IMR-90 (cell line): ENCODE measurements around the gene CBY1. TPM values are rescaled to one million over a fixed set of nuclear protein-coding genes. Genes with fewer than 3 reads are reported as not detected.

Experiments
- ATAC-seq: fragments of 200-7000 bp; cut with Tn5 transposase; 2 replicates; pipeline ENCODE4 v1.9.1; 2020; ENCODE audit warnings: low read depth, mild to moderate bottlenecking, moderate library complexity
- BruUV-seq: library from RNA; stranded (reverse); fragments of 400-500 nt; replicated peaks from 2 replicates; lab custom pipeline; 2021; lab: Mats Ljungman, UMichigan
- CTCF ChIA-PET: fragments of 300-600 bp; formaldehyde crosslinking; extraction: SDS; loops from one replicate; lab custom pipeline; 2021; ENCODE audit warnings: antibody characterized with exemption; lab: Yijun Ruan, JAX
- POLR2A ChIA-PET: fragments of 300-600 bp; sonication (Branson Sonifier 250); formaldehyde crosslinking; loops from one replicate; lab custom pipeline; 2022; ENCODE audit warnings: antibody characterized with exemption; ENCODE audit not compliant: unreplicated experiment; lab: Charles Lee
- DNase-seq: peaks from one replicate; pipeline ENCODE4 v3.0.0; 2013
- H2AFZ ChIP-seq: replicated peaks from 2 replicates; pipeline ENCODE3; 2013; ENCODE audit warnings: low read length, mild to moderate bottlenecking; ENCODE audit not compliant: poor library complexity
- H2AK5ac ChIP-seq: 2 replicates; pipeline ENCODE4 v1.6.1; 2013; ENCODE audit warnings: low read depth, low read length, inconsistent platforms
- H2AK9ac ChIP-seq: replicated peaks from 2 replicates; pipeline ENCODE3; 2013; ENCODE audit warnings: mild to moderate bottlenecking, low read depth, low read length, moderate library complexity; ENCODE audit not compliant: poor library complexity
- H2BK120ac ChIP-seq: 2 replicates; pipeline ENCODE4 v1.6.1; 2013; ENCODE audit warnings: low read depth, low read length, inconsistent platforms
- H2BK15ac ChIP-seq: 3 replicates; pipeline ENCODE4 v1.6.1; 2013; ENCODE audit warnings: low read depth, low read length, inconsistent platforms
- H2BK20ac ChIP-seq: 2 replicates; pipeline ENCODE4 v1.6.1; 2013; ENCODE audit warnings: low read depth, mild to moderate bottlenecking, inconsistent platforms, low read length, moderate library complexity
- H2BK5ac ChIP-seq: 2 replicates; pipeline ENCODE4 v1.6.1; 2013; ENCODE audit warnings: mild to moderate bottlenecking, low read depth, low read length, inconsistent platforms; ENCODE audit not compliant: poor library complexity, severe bottlenecking
- H3K14ac ChIP-seq: replicated peaks from 2 replicates; pipeline ENCODE4 v1.6.1; 2013; ENCODE audit warnings: low read depth, low read length, inconsistent platforms
- H3K18ac ChIP-seq: 2 replicates; pipeline ENCODE4 v1.6.1; 2013; ENCODE audit warnings: low read depth, low read length, control low read depth
- H3K23ac ChIP-seq: 2 replicates; pipeline ENCODE4 v1.6.1; 2013; ENCODE audit warnings: low read depth, low read length, inconsistent platforms
- H3K27ac ChIP-seq: 2 replicates; pipeline ENCODE4 v1.5.1; 2013; ENCODE audit warnings: mild to moderate bottlenecking, control low read depth, low read length; ENCODE audit not compliant: insufficient read depth
- H3K27me3 ChIP-seq: 2 replicates; pipeline ENCODE4 v1.6.1; 2013; ENCODE audit warnings: low read length; ENCODE audit not compliant: control insufficient read depth, insufficient read depth
- H3K36me3 ChIP-seq: 2 replicates; pipeline ENCODE4 v1.6.1; 2013; ENCODE audit warnings: low read length, mixed read lengths; ENCODE audit not compliant: control insufficient read depth, insufficient read depth
- H3K4ac ChIP-seq: 2 replicates; pipeline ENCODE4 v1.6.1; 2013; ENCODE audit warnings: low read depth, low read length, inconsistent platforms
- H3K4me1 ChIP-seq: 2 replicates; pipeline ENCODE4 v1.6.1; 2013; ENCODE audit warnings: low read length, mixed read lengths; ENCODE audit not compliant: control insufficient read depth, insufficient read depth
- H3K4me2 ChIP-seq: 2 replicates; pipeline ENCODE4 v1.6.1; 2013; ENCODE audit warnings: low read depth, mild to moderate bottlenecking, control low read depth, low read length, moderate library complexity
- H3K4me3 ChIP-seq: 2 replicates; pipeline ENCODE4 v1.5.1; 2013; ENCODE audit warnings: low read depth, mild to moderate bottlenecking, control low read depth, low read length, moderate library complexity; ENCODE audit not compliant: insufficient read depth
- H3K56ac ChIP-seq: 2 replicates; pipeline ENCODE4 v1.6.1; 2013; ENCODE audit warnings: low read length, inconsistent platforms; ENCODE audit not compliant: insufficient read depth; ENCODE audit errors: extremely low read depth
- H3K79me1 ChIP-seq, 2 experiments: 2 replicates each; pipeline ENCODE4 v1.6.1; 2013; ENCODE audit warnings: low read length in 2 of 2, inconsistent platforms in 1 of 2, low read depth in 1 of 2
- H3K9ac ChIP-seq: 2 replicates; pipeline ENCODE4 v1.6.1; 2013; ENCODE audit warnings: low read depth, low read length, control low read depth
- H3K9me1 ChIP-seq: 2 replicates; pipeline ENCODE4 v1.6.1; 2013; ENCODE audit warnings: low read length, inconsistent platforms; ENCODE audit not compliant: insufficient read depth
- H3K9me3 ChIP-seq: 2 replicates; pipeline ENCODE4 v1.6.1; 2013; ENCODE audit warnings: low read length; ENCODE audit not compliant: control insufficient read depth, insufficient read depth
- H4K20me1 ChIP-seq: 2 replicates; pipeline ENCODE4 v1.6.1; 2013; ENCODE audit warnings: low read length, inconsistent platforms; ENCODE audit not compliant: insufficient read depth
- H4K5ac ChIP-seq: 2 replicates; pipeline ENCODE4 v1.6.1; 2013; ENCODE audit warnings: mild to moderate bottlenecking, low read depth, low read length, control low read depth
- H4K8ac ChIP-seq, 2 experiments: 2 replicates each; pipeline ENCODE4 v1.6.1; 2013; ENCODE audit warnings: low read depth in 2 of 2, low read length in 2 of 2, control low read depth in 1 of 2, inconsistent platforms in 1 of 2
- H4K91ac ChIP-seq: 2 replicates; pipeline ENCODE4 v1.6.1; 2013; ENCODE audit warnings: low read depth, low read length, inconsistent platforms; ENCODE audit not compliant: insufficient read depth
- CTCF ChIP-seq: conservative IDR thresholded peaks from 2 replicates; pipeline ENCODE4 v1.5.1; 2012; ENCODE audit warnings: mild to moderate bottlenecking, low read depth, low read length, improper control_type of control experiment
- MAFK ChIP-seq: IDR thresholded peaks from 2 replicates; pipeline ENCODE4 v1.6.1; 2012; ENCODE audit warnings: low read depth, low read length, improper control_type of control experiment
- MAZ ChIP-seq: IDR thresholded peaks from 2 replicates; pipeline ENCODE4 v1.6.1; 2012; ENCODE audit warnings: low read depth, mild to moderate bottlenecking, low read length, improper control_type of control experiment, moderate library complexity, borderline replicate concordance
- MXI1 ChIP-seq: IDR thresholded peaks from 2 replicates; pipeline ENCODE4 v1.6.1; 2012; ENCODE audit warnings: low read depth, mild to moderate bottlenecking, low read length, moderate library complexity, borderline replicate concordance
- POLR2A ChIP-seq: IDR thresholded peaks from 2 replicates; pipeline ENCODE4 v1.6.1; 2012; ENCODE audit warnings: mild to moderate bottlenecking, low read depth, low read length
- RCOR1 ChIP-seq: IDR thresholded peaks from 2 replicates; pipeline ENCODE4 v1.6.1; 2012; ENCODE audit warnings: mild to moderate bottlenecking, low read length, improper control_type of control experiment; ENCODE audit not compliant: insufficient replicate concordance
- RFX5 ChIP-seq: IDR thresholded peaks from 2 replicates; pipeline ENCODE4 v1.8.0; 2012; ENCODE audit warnings: low read depth, mild to moderate bottlenecking, low read length, moderate library complexity
- SMC3 ChIP-seq: fragments of 150-350 bp; IDR thresholded peaks from 2 replicates; pipeline ENCODE4 v1.6.1; 2016; ENCODE audit warnings: low read depth, mild to moderate bottlenecking, antibody characterized with exemption, low read length, moderate library complexity
- USF2 ChIP-seq: fragments of 150-350 bp; IDR thresholded peaks from 2 replicates; pipeline ENCODE4 v1.6.1; 2017; ENCODE audit warnings: mild to moderate bottlenecking, antibody characterized with exemption, low read length, low read depth
- WGBS, 2 experiments: methylation state at CpG; one replicate each; pipeline versions ENCODE4 v1.1.5 to v1.1.7; 2013; ENCODE audit warnings: missing lambda C conversion rate in 2 of 2; ENCODE audit not compliant: insufficient read length in 1 of 2; ENCODE audit errors: extremely low coverage in 2 of 2; 5-methylcytosine and 5-hydroxymethylcytosine counted together
- dilution Hi-C: fragments of 300-500 bp; cut with HindIII; formaldehyde crosslinking; loops from one replicate; pipeline ENCODE4 v1.14.3; 2018; ENCODE audit warnings: low sequenced_read_pairs; ENCODE audit not compliant: unreplicated experiment
- in situ Hi-C: fragments of 300-500 bp; cut with MboI; formaldehyde crosslinking; loops from 3 replicates; pipeline ENCODE4 v1.14.3; 2019; ENCODE audit warnings: low sequenced_read_pairs, inconsistent platforms, mixed read lengths
- intact Hi-C: fragments of 100-400 bp; cut with micrococcal nuclease; formaldehyde crosslinking; loops from 2 replicates; pipeline ENCODE4 v1.10.0; 2022
- polyA plus RNA-seq, 3 experiments: library from polyadenylated mRNA; depleted of rRNA; stranded (reverse); fragments of >200 nt; gene quantifications; 2 replicates each; pipeline ENCODE4 v1.2.3, GENCODE V29; 2012; ENCODE audit warnings: low replicate concordance in 1 of 3
- total RNA-seq: library from RNA; depleted of rRNA; stranded (reverse); fragments of >200 nt; gene quantifications from 2 replicates; pipeline ENCODE4 v1.2.3, GENCODE V29; 2012

CBY1 gene
- total and polyA plus RNA-seq, 2 of the 4 experiments (the other 2 are of a cell fraction): 13.8 to 30.0 TPM

GRCh38 chr22:38717244-38717643 lies 60.8 kb downstream of the CBY1 start:
- CTCF ChIA-PET: no interaction called here
- H3K56ac ChIP-seq: no peak overlapping the region
- intact Hi-C loops: no loop called here

More at GRCh38 chr22:38717244-38717643, 60.8 kb downstream of the CBY1 start:
- no peaks in the 10 kb centered on the region for H3K9me3 ChIP-seq
- dilution Hi-C loops: no loop called here
- 0 out of 2 replicates have a peak overlapping the region, but pooled peaks have one; percentile 1 for H2AK5ac ChIP-seq
- no peak overlapping the region for H2BK15ac ChIP-seq
- no peak overlapping the region for H2BK120ac ChIP-seq
- no peak overlapping the region for H3K4me3 ChIP-seq
- WGBS, 2 experiments: 80% methylated on average over 1 of the region's 6 CpGs; no CpG with 5 or more reads in 1 of the 2 experiments
- peaks cover 28% of the 10 kb centered on the region for H3K36me3 ChIP-seq
- DNase-seq: no peak
- no peak overlapping the region for H3K23ac ChIP-seq
- BruUV-seq: no TSS peak
- no peak overlapping the region for H2BK5ac ChIP-seq
- no peak overlapping the region for H4K91ac ChIP-seq
- H3K27ac ChIP-seq: no peak overlapping the region
- H3K18ac ChIP-seq: no peak overlapping the region
- peaks cover 61% of the 10 kb centered on the region for H4K20me1 ChIP-seq
- peaks cover 4% of the 10 kb centered on the region for H3K4me1 ChIP-seq
- no peak for ATAC-seq
- H3K4ac ChIP-seq: no peak overlapping the region
- no peak overlapping the region for H2AFZ ChIP-seq
- no peak overlapping the region for H3K14ac ChIP-seq
- TF ChIP-seq MAZ: no peak
- TF ChIP-seq MXI1: no peak
- no peak for TF ChIP-seq CTCF
- TF ChIP-seq RFX5: no peak
- no peak for TF ChIP-seq RCOR1
- TF ChIP-seq SMC3: no peak
- TF ChIP-seq POLR2A: no peak
- TF ChIP-seq USF2: no peak
- TF ChIP-seq MAFK: no peak
- H3K79me1 ChIP-seq: peaks cover 41 to 84% of the 10 kb centered on the region in 2 experiments
- H4K8ac ChIP-seq: no peak overlapping the region
- no peak overlapping the region for H4K5ac ChIP-seq
- H3K27me3 ChIP-seq: no peaks in the 10 kb centered on the region
- in situ Hi-C loops: no loop called here
- H3K9me1 ChIP-seq: peaks cover 35% of the 10 kb centered on the region
- H2AK9ac ChIP-seq: no peak overlapping the region
- no peak overlapping the region for H3K4me2 ChIP-seq
- POLR2A ChIA-PET: no interaction called here
- no peak overlapping the region for H2BK20ac ChIP-seq
- no peak overlapping the region for H3K9ac ChIP-seq
